Skeletal muscle tissue (tissue), 4 donors: Measurements from ENCODE around the gene GPRIN3. TPM values are rescaled to one million over a fixed set of nuclear protein-coding genes. Genes with fewer than 3 reads are reported as not detected.
"Not testable (repeated sequence)": the region's sequence is repeated elsewhere in the genome, so short reads cannot be mapped to it uniquely, and the experiment has no call there.

Experiments used
- H3K27ac ChIP-seq: one replicate; pipeline ENCODE4 v1.7.0; 2013; ENCODE audit warnings: mild to moderate bottlenecking, low read depth, low read length, inconsistent platforms
- H3K27me3 ChIP-seq, 3 donors: one replicate each; pipeline ENCODE4 v1.7.0; 2013; ENCODE audit warnings: low read length in 3 of 3; ENCODE audit not compliant: control insufficient read depth in 3 of 3, insufficient read depth in 3 of 3
- H3K36me3 ChIP-seq, 3 donors: one replicate each; pipeline ENCODE4 v1.7.0; 2013; ENCODE audit warnings: low read length in 3 of 3; ENCODE audit not compliant: control insufficient read depth in 3 of 3, insufficient read depth in 3 of 3
- H3K4me1 ChIP-seq, 3 donors: one replicate each; pipeline ENCODE4 v1.7.0; 2013; ENCODE audit warnings: low read length in 3 of 3, mild to moderate bottlenecking in 3 of 3; ENCODE audit not compliant: control insufficient read depth in 3 of 3, insufficient read depth in 3 of 3
- H3K4me3 ChIP-seq, 3 donors: one replicate each; pipeline ENCODE4 v1.7.0; 2013; ENCODE audit warnings: low read length in 3 of 3
- H3K9ac ChIP-seq, 3 donors: one replicate each; pipeline ENCODE4 v1.7.0; 2013; ENCODE audit warnings: low read length in 3 of 3, mild to moderate bottlenecking in 3 of 3, moderate library complexity in 2 of 3, low read depth in 1 of 3
- H3K9me3 ChIP-seq, 3 donors: one replicate each; pipeline ENCODE4 v1.7.0; 2013; ENCODE audit warnings: low read length in 3 of 3; ENCODE audit not compliant: control insufficient read depth in 3 of 3
- total RNA-seq: library from RNA; depleted of rRNA; stranded (reverse); fragments of >200 nt; gene quantifications from one replicate; pipeline ENCODE4 v1.2.3, GENCODE V29; 2014
- donor health status: Osteomylitis.

The GPRIN3 gene
- total RNA-seq, 1 donor from 2014 or later: 3.7 TPM

- Histone ChIP-seq H3K27ac (no peak overlapping the region), H3K9ac (no peak overlapping the region), H3K4me3 (no peak overlapping the region), H3K9me3 (no peaks in the 10 kb centered on the region), H3K36me3 (no peaks in the 10 kb centered on the region), H3K4me1 (no peaks in the 10 kb centered on the region), H3K27me3 (no peaks in the 10 kb centered on the region)
Measured at GRCh38 chr4:89316211-89316610, 8.6 kb upstream of the GPRIN3 start.

GRCh38 chr4:89314291-89314690 lies 6.7 kb upstream of the GPRIN3 start:
- H3K4me1 ChIP-seq: no peaks in the 10 kb centered on the region
- no peaks in the 10 kb centered on the region for H3K36me3 ChIP-seq
- no peaks in the 10 kb centered on the region for H3K27me3 ChIP-seq
- no peak overlapping the region for H3K27ac ChIP-seq
- no peaks in the 10 kb centered on the region for H3K9me3 ChIP-seq
- H3K9ac ChIP-seq: no peak overlapping the region
- no peak overlapping the region for H3K4me3 ChIP-seq

- Histone ChIP-seq H3K9me3 (no peaks in the 10 kb centered on the region), H3K9ac (no peak overlapping the region), H3K27me3 (peaks cover 0 to 9% (median 9%) of the 10 kb centered on the region in 3 donors), H3K4me1 (peaks cover 0 to 4% (median 4%) of the 10 kb centered on the region in 3 donors), H3K27ac (no peak overlapping the region), H3K36me3 (no peaks in the 10 kb centered on the region), H3K4me3 (no peak overlapping the region)
Measured at GRCh38 chr4:89312066-89312465, 4.5 kb upstream of the GPRIN3 start.

- H3K4me1 ChIP-seq: peaks cover 0 to 4% (median 4%) of the 10 kb centered on the region in 3 donors
- peaks cover 0 to 15% (median 10%) of the 10 kb centered on the region in 3 donors for H3K27me3 ChIP-seq
- H3K4me3 ChIP-seq: no peak overlapping the region
- no peaks in the 10 kb centered on the region for H3K36me3 ChIP-seq
- no peak overlapping the region for H3K9ac ChIP-seq
- no peak overlapping the region for H3K27ac ChIP-seq
- no peaks in the 10 kb centered on the region for H3K9me3 ChIP-seq
Measured at GRCh38 chr4:89311433-89311832, 3.8 kb upstream of the GPRIN3 start.

DNA sequence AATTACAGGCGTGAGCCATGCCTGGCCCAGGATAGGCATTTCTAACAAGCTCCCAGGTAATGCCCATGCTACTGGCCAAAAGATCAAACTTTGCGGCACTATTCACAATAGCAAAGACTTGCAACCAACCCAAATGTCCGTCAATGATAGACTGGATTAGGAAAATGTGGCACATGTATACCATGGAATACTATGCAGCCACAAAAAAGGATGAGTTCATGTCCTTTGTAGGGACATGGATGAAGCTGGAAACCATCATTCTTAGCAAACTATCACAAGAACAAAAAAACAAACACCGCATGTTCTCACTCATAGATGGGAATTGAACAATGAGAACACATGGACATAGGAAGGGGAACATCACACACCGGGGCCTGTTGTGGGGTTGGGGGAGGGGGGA lies 1.6 kb upstream of the GPRIN3 start:
- not testable (repeated sequence) for H3K36me3 ChIP-seq, H3K4me1 ChIP-seq, H3K4me3 ChIP-seq, H3K9ac ChIP-seq, H3K9me3 ChIP-seq, H3K27ac ChIP-seq
- peaks cover 0 to 16% (median 10%) of the 10 kb centered on the region in 3 donors for H3K27me3 ChIP-seq

DNA sequence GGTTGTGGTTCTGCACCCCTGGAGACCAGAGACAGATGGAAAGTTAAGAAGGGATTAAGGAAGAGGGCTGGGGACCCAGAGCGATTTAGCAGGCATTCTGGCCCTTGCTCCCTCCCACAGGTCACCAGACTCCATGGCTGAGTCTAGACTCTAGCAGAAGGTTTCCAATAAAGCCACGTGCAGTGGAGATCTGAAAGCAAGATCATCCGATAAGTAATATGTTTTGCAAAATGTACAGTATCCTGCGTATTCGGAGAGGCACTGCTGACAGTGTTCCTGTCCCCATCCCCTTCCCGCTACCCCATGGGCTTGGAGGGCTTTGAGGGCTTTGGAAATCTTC lies 531 bp upstream of the GPRIN3 start:
- Histone ChIP-seq H3K27ac (no peak overlapping the region), H3K27me3 (peaks cover 0 to 16% (median 10%) of the 10 kb centered on the region in 3 donors), H3K36me3 (no peaks in the 10 kb centered on the region), H3K9me3 (no peaks in the 10 kb centered on the region), H3K4me1 (peaks cover 0 to 4% (median 4%) of the 10 kb centered on the region in 3 donors), H3K4me3 (peak overlapping the region; percentile 49 to 68 (median 63)), H3K9ac (peak overlapping the region in 1 of 3 donors; percentile 40)

GRCh38 chr4:89307178-89307445 lies 488 bp downstream of the GPRIN3 start:
- Histone ChIP-seq H3K36me3 (no peaks in the 10 kb centered on the region), H3K9ac (peak overlapping the region; percentile 40 to 67 (median 47)), H3K9me3 (no peaks in the 10 kb centered on the region), H3K4me3 (peak overlapping the region; percentile 50 to 68 (median 63)), H3K4me1 (peaks cover 0 to 4% (median 4%) of the 10 kb centered on the region in 3 donors), H3K27ac (no peak overlapping the region), H3K27me3 (peaks cover 0 to 16% (median 10%) of the 10 kb centered on the region in 3 donors)

- Histone ChIP-seq H3K9me3 (no peaks in the 10 kb centered on the region), H3K4me3 (peak overlapping the region; percentile 50 to 68 (median 63)), H3K27me3 (peaks cover 0 to 16% (median 10%) of the 10 kb centered on the region in 3 donors), H3K9ac (no peak overlapping the region), H3K36me3 (no peaks in the 10 kb centered on the region), H3K27ac (no peak overlapping the region), H3K4me1 (peaks cover 0 to 4% (median 4%) of the 10 kb centered on the region in 3 donors)
Measured at GRCh38 chr4:89306486-89307177, 968 bp downstream of the GPRIN3 start.

- Histone ChIP-seq H3K36me3 (no peaks in the 10 kb centered on the region), H3K9me3 (no peaks in the 10 kb centered on the region), H3K27ac (no peak overlapping the region), H3K9ac (no peak overlapping the region), H3K4me3 (peak overlapping the region in 2 of 3 donors; percentile 50 to 68), H3K4me1 (peaks cover 0 to 4% (median 4%) of the 10 kb centered on the region in 3 donors), H3K27me3 (peaks cover 0 to 16% (median 10%) of the 10 kb centered on the region in 3 donors)
Measured at GRCh38 chr4:89305712-89306437, 1.7 kb downstream of the GPRIN3 start.

DNA sequence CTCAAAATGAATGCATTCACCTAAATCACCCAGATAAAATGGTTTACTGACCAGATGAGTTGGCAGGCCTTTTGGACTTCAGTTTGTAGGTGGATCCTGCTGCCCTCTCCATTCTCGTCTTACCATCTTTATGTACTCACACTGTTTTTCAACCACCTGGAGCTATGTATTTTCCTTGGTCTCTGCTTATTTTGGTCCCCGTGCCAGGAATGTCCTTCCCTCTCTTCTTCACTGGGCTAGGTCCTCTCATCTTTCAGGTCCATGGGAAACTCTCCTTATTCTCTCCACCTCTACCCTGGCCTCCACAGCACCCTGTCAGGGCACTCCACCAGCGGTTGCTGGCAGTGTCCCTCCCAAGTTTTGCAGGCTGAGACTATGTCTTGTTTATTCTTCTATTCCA lies 2.6 kb downstream of the GPRIN3 start:
- Histone ChIP-seq H3K36me3 (no peaks in the 10 kb centered on the region), H3K9me3 (no peaks in the 10 kb centered on the region), H3K27me3 (peaks cover 0 to 16% (median 10%) of the 10 kb centered on the region in 3 donors), H3K4me3 (no peak overlapping the region), H3K9ac (no peak overlapping the region), H3K4me1 (peaks cover 0 to 4% (median 4%) of the 10 kb centered on the region in 3 donors), H3K27ac (no peak overlapping the region)
